Measurements from ENCODE around the gene NFATC1.

GRCh38 chr18:79446931-79447330 lies 51.2 kb downstream of the NFATC1 start:
- TF ChIP-seq POLR2A (IDR thresholded peaks at IDR 0.05) = no peak
- TF ChIP-seq CTCF (IDR thresholded peaks at IDR 0.05) = no peak
